ENCODE measurements around the gene CALM3.

CALM3 gene

DNA sequence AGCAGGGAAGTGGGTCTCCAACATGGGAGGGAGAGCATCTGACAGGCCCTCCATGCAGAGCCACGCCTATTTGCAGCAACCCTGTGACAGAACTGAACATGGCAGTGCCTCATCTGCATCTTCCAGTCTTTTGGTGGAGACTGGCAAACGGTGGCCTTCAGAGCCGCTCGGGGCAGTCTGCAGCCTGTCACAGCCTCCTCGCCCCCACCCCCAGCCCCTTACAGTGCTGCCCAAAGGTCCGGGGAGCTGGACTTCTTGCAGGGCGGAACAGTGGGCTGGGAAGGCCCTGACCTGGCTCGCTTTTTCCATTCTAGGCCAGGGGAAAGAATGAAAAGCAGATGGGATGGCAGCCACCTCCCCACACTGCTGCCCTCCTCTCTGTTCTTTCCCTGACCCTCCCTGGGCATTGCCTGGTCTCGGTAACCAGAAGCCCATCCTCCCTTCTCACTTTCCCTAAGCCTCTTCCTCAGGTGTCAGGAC, 2.7 kb downstream of the CALM3 start:
- peaks cover 0 to 29% (median 28%) of the 10 kb centered on the region in 4 experiments for H3K4me1 ChIP-seq (ENCODE audit: control extremely low read depth in 1 of 4, control insufficient read depth in 4 of 4, insufficient read depth in 4 of 4, low read length in 3 of 4)
- whole genome bisulfite sequencing (ENCODE audit: insufficient coverage): 96% methylated on average over 8 of the region's 9 CpGs
- ChIA-PET POLR2A (interaction anchor here (2.1 kb wide), 1 partner anchor 8 kb away, joined by 9 read pairs; no protein-coding TSS in a partner anchor), CTCF (interaction anchor here (1.5 to 4.9 kb wide), 4 partner anchors 8 to 59 kb away, joined by 3 to 24 read pairs (median 12); partner anchors contain the start of gene DACT3)
- peaks cover 18 to 40% (median 35%) of the 10 kb centered on the region in 4 experiments for H3K36me3 ChIP-seq (ENCODE audit: control insufficient read depth in 4 of 4, insufficient read depth in 4 of 4, low read length in 3 of 4)
- H3K4me3 ChIP-seq (ENCODE audit: control insufficient read depth in 1 of 7, extremely low read depth in 1 of 7, insufficient read depth in 4 of 7, low read depth in 2 of 7, low read length in 6 of 7): peak overlapping the region in 2 of 7 experiments; percentile 9 to 98
- H3K9me3 ChIP-seq (ENCODE audit: control extremely low read depth in 1 of 5, control insufficient read depth in 4 of 5, insufficient read depth in 2 of 5, low read depth in 1 of 5, low read length in 4 of 5): peaks cover 0 to 5% (median 2%) of the 10 kb centered on the region in 5 experiments
- H3K27ac ChIP-seq (ENCODE audit: insufficient read depth in 1 of 2, low read depth in 1 of 2, low read length in 2 of 2, poor library complexity in 1 of 2, severe bottlenecking in 2 of 2): no peak overlapping the region
- no peaks in the 10 kb centered on the region for H3K27me3 ChIP-seq (replicated peaks in 2 of 5; ENCODE audit: control insufficient read depth in 4 of 5, insufficient read depth in 5 of 5, low read length in 4 of 5)
- DNase-seq: no peak

DNA sequence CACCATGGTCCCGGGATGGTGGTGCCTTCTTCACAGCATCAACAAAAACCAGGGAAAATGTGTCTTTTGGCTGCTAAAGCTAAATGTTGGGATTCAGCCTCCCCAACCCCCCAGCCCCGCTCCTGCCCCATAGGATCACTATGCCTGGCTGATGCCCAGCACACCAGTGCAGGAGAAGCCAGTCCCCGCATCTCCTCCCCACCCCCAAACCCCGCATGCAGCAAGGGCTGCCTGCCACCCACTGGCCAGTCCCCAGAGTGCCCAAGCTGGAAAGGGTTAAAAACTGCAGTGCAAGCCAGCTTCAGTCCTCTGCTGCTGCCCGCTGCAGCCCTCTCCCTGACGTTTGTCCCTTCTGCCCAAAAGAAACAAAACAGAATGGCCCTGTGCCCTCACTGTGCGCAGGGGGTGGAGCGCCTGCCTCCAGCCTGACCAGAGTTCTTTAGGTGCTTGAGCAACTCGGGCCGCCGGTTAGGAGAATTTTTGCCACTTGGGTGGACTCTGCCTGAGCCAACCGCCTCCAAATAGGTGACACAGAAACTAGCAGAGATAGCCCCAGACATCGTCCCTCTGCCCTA, 3.7 kb downstream of the CALM3 start:
- DNase-seq: no peak
- H3K27ac ChIP-seq (ENCODE audit: insufficient read depth in 1 of 2, low read depth in 1 of 2, low read length in 2 of 2, poor library complexity in 1 of 2, severe bottlenecking in 2 of 2): no peak overlapping the region
- H3K27me3 ChIP-seq (replicated peaks in 2 of 5; ENCODE audit: control insufficient read depth in 4 of 5, insufficient read depth in 5 of 5, low read length in 4 of 5): no peaks in the 10 kb centered on the region
- peaks cover 18 to 50% (median 43%) of the 10 kb centered on the region in 4 experiments for H3K36me3 ChIP-seq (ENCODE audit: control insufficient read depth in 4 of 4, insufficient read depth in 4 of 4, low read length in 3 of 4)
- no peaks in the 10 kb centered on the region for H3K9me3 ChIP-seq (ENCODE audit: control extremely low read depth in 1 of 5, control insufficient read depth in 4 of 5, insufficient read depth in 2 of 5, low read depth in 1 of 5, low read length in 4 of 5)
- ChIA-PET POLR2A (no interaction called here), CTCF (interaction anchor here (1.9 to 3.1 kb wide), 3 partner anchors 10 to 57 kb away, joined by 4 to 13 read pairs (median 9); partner anchors contain the start of gene DACT3)
- 98% methylated on average over 11 of the region's 13 CpGs for WGBS (ENCODE audit: insufficient coverage)
- H3K4me3 ChIP-seq (ENCODE audit: control insufficient read depth in 1 of 7, extremely low read depth in 1 of 7, insufficient read depth in 4 of 7, low read depth in 2 of 7, low read length in 6 of 7): no peak overlapping the region
- peaks cover 0 to 29% (median 28%) of the 10 kb centered on the region in 4 experiments for H3K4me1 ChIP-seq (ENCODE audit: control extremely low read depth in 1 of 4, control insufficient read depth in 4 of 4, insufficient read depth in 4 of 4, low read length in 3 of 4)

- Histone ChIP-seq H3K4me1 (ENCODE audit: control extremely low read depth in 1 of 4, control insufficient read depth in 4 of 4, insufficient read depth in 4 of 4, low read length in 3 of 4) (peaks cover 0 to 27% (median 25%) of the 10 kb centered on the region in 4 experiments), H3K36me3 (ENCODE audit: control insufficient read depth in 4 of 4, insufficient read depth in 4 of 4, low read length in 3 of 4) (peaks cover 18 to 55% (median 47%) of the 10 kb centered on the region in 4 experiments), H3K4me3 (ENCODE audit: control insufficient read depth in 1 of 7, extremely low read depth in 1 of 7, insufficient read depth in 4 of 7, low read depth in 2 of 7, low read length in 6 of 7) (no peak overlapping the region), H3K27ac (ENCODE audit: insufficient read depth in 1 of 2, low read depth in 1 of 2, low read length in 2 of 2, poor library complexity in 1 of 2, severe bottlenecking in 2 of 2) (no peak overlapping the region), H3K27me3 (replicated peaks in 2 of 5; ENCODE audit: control insufficient read depth in 4 of 5, insufficient read depth in 5 of 5, low read length in 4 of 5) (no peaks in the 10 kb centered on the region), H3K9me3 (ENCODE audit: control extremely low read depth in 1 of 5, control insufficient read depth in 4 of 5, insufficient read depth in 2 of 5, low read depth in 1 of 5, low read length in 4 of 5) (no peaks in the 10 kb centered on the region)
- no peak for DNase-seq
- 95% methylated on average over 14 of the region's 16 CpGs for WGBS (ENCODE audit: insufficient coverage)
- ChIA-PET CTCF (interaction anchor here (1.1 to 3.1 kb wide), 5 partner anchors 9 to 56 kb away, joined by 3 to 13 read pairs (median 7); partner anchors contain the start of gene DACT3), POLR2A (no interaction called here)
Observed at GRCh38 chr19:46605356-46605821, 4.3 kb downstream of the CALM3 start.

DNA sequence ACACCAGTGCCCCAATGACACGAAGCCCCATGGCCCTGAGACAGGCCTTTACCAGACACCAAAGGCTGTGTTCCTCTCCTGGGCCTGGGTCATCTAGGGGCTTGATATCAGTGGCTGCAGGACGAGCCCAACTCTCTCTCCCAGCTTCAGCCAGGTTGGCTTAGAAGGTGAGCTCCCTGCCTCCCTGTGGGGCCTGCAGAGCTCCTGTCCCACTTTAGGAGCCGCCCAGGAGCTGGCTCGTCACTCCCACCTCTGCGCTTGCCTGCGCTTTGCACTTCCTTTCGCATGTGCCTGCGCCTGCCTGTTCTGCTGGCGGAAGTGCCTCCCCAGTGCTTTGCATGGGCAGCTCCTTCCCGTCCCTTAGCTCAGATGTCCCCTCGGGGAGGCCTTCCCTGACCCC, 4.9 kb downstream of the CALM3 start:
- H3K27me3 ChIP-seq (replicated peaks in 2 of 5; ENCODE audit: control insufficient read depth in 4 of 5, insufficient read depth in 5 of 5, low read length in 4 of 5): no peaks in the 10 kb centered on the region
- POLR2A ChIA-PET: interaction anchor here (0.6 kb wide), 1 partner anchor 750 kb away, joined by 9 read pairs; no protein-coding TSS in a partner anchor
- WGBS (ENCODE audit: insufficient coverage): 97% methylated on average over 10 of the region's 11 CpGs
- no peaks in the 10 kb centered on the region for H3K9me3 ChIP-seq (ENCODE audit: control extremely low read depth in 1 of 5, control insufficient read depth in 4 of 5, insufficient read depth in 2 of 5, low read depth in 1 of 5, low read length in 4 of 5)
- CTCF ChIA-PET: interaction anchor here (1.1 to 3.1 kb wide), 7 partner anchors 9 to 68 kb away, joined by 3 to 13 read pairs (median 7); partner anchors contain the start of gene DACT3
- peaks cover 0 to 32% (median 28%) of the 10 kb centered on the region in 4 experiments for H3K4me1 ChIP-seq (ENCODE audit: control extremely low read depth in 1 of 4, control insufficient read depth in 4 of 4, insufficient read depth in 4 of 4, low read length in 3 of 4)
- H3K27ac ChIP-seq (ENCODE audit: insufficient read depth in 1 of 2, low read depth in 1 of 2, low read length in 2 of 2, poor library complexity in 1 of 2, severe bottlenecking in 2 of 2): no peak overlapping the region
- no peak for DNase-seq
- H3K36me3 ChIP-seq (ENCODE audit: control insufficient read depth in 4 of 4, insufficient read depth in 4 of 4, low read length in 3 of 4): peaks cover 18 to 60% (median 53%) of the 10 kb centered on the region in 4 experiments
- H3K4me3 ChIP-seq (ENCODE audit: control insufficient read depth in 1 of 7, extremely low read depth in 1 of 7, insufficient read depth in 4 of 7, low read depth in 2 of 7, low read length in 6 of 7): no peak overlapping the region

DNA sequence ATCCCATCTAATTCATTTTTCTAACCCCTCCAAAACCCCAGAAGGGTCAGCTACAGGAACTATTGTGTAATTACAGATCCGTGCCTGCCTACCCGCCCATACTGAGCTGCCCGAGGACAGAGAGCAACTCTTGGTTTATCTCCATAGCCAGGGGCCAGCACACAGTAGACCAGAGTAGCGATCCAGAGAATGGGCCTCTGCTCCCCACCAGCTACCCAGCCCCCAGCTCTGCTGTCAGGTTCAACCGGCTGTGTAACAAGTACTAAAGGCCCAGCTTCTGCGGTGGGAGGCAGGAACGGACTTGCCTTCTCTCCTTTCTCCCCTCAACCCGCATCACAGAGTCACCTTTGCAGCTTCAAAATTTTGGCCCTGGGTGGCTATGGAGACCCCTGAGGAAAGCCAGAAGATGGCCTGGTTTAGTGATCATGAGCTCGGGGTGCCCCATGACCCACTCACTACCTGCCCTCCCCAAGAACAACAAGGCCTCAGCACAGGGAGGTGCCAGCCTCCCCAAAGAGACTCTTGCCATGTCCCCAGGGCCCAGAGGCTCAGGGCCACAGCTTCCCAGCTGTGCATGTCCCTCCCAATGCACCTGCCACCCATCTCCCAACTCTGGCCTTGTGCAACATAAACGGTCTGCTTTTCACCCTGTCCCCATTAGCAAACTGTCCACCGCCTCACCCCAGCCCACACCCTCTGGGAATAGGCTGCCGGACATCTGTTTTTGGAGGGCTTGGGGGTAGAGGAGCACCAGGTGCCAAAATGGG, 5.7 kb downstream of the CALM3 start:
- Histone ChIP-seq H3K36me3 (ENCODE audit: control insufficient read depth in 4 of 4, insufficient read depth in 4 of 4, low read length in 3 of 4) (peaks cover 18 to 60% (median 53%) of the 10 kb centered on the region in 4 experiments), H3K9me3 (ENCODE audit: control extremely low read depth in 1 of 5, control insufficient read depth in 4 of 5, insufficient read depth in 2 of 5, low read depth in 1 of 5, low read length in 4 of 5) (no peaks in the 10 kb centered on the region), H3K4me1 (ENCODE audit: control extremely low read depth in 1 of 4, control insufficient read depth in 4 of 4, insufficient read depth in 4 of 4, low read length in 3 of 4) (peaks cover 0 to 40% (median 37%) of the 10 kb centered on the region in 4 experiments), H3K4me3 (ENCODE audit: control insufficient read depth in 1 of 7, extremely low read depth in 1 of 7, insufficient read depth in 4 of 7, low read depth in 2 of 7, low read length in 6 of 7) (no peak overlapping the region), H3K27me3 (replicated peaks in 2 of 5; ENCODE audit: control insufficient read depth in 4 of 5, insufficient read depth in 5 of 5, low read length in 4 of 5) (no peaks in the 10 kb centered on the region), H3K27ac (ENCODE audit: insufficient read depth in 1 of 2, low read depth in 1 of 2, low read length in 2 of 2, poor library complexity in 1 of 2, severe bottlenecking in 2 of 2) (no peak overlapping the region)
- no peak for DNase-seq
- POLR2A ChIA-PET: interaction anchor here (0.6 kb wide), 1 partner anchor 751 kb away, joined by 9 read pairs; no protein-coding TSS in a partner anchor
- over 99% methylated on average over 9 of the region's 12 CpGs for WGBS (ENCODE audit: insufficient coverage)
- CTCF ChIA-PET: interaction anchor here (1.1 to 3.1 kb wide), 7 partner anchors 8 to 68 kb away, joined by 3 to 13 read pairs (median 7); partner anchors contain the start of gene DACT3

DNA sequence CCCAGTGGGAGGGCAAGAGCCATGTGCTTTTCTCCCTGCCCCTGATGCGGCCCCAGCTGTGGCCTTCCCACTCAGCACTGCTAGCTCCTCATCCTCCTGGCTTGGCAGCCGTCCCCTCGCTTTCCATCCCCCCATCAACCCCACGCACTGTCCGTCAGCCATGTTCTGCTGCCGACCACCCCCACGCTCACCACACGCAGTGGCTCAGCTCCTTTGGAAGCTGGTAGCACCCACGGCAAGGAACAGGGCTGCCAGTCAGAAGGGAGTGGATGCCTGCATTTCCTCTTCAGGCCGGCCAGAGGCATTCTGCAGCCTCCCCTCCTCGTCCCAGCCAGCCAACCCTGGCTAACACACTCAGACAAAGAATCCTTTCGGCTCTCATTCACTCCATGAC, 6.3 kb downstream of the CALM3 start:
- Histone ChIP-seq H3K4me3 (ENCODE audit: control insufficient read depth in 1 of 7, extremely low read depth in 1 of 7, insufficient read depth in 4 of 7, low read depth in 2 of 7, low read length in 6 of 7) (no peak overlapping the region), H3K27me3 (replicated peaks in 2 of 5; ENCODE audit: control insufficient read depth in 4 of 5, insufficient read depth in 5 of 5, low read length in 4 of 5) (no peaks in the 10 kb centered on the region), H3K36me3 (ENCODE audit: control insufficient read depth in 4 of 4, insufficient read depth in 4 of 4, low read length in 3 of 4) (peaks cover 18 to 60% (median 53%) of the 10 kb centered on the region in 4 experiments), H3K4me1 (ENCODE audit: control extremely low read depth in 1 of 4, control insufficient read depth in 4 of 4, insufficient read depth in 4 of 4, low read length in 3 of 4) (peaks cover 0 to 41% (median 37%) of the 10 kb centered on the region in 4 experiments), H3K27ac (ENCODE audit: insufficient read depth in 1 of 2, low read depth in 1 of 2, low read length in 2 of 2, poor library complexity in 1 of 2, severe bottlenecking in 2 of 2) (no peak overlapping the region), H3K9me3 (ENCODE audit: control extremely low read depth in 1 of 5, control insufficient read depth in 4 of 5, insufficient read depth in 2 of 5, low read depth in 1 of 5, low read length in 4 of 5) (no peaks in the 10 kb centered on the region)
- ChIA-PET POLR2A (no interaction called here), CTCF (interaction anchor here (1.6 to 1.9 kb wide), 2 partner anchors 12 to 69 kb away, joined by 5 to 7 read pairs; no protein-coding TSS in a partner anchor)
- 97% methylated on average over 12 of the region's 12 CpGs for WGBS (ENCODE audit: insufficient coverage)
- no peak for DNase-seq

All from common myeloid progenitor, CD34-positive (primary cell).